Anterior cingulate cortex (tissue), 58 donors: ENCODE data around the gene TMSB15A.
"Not testable (repeated sequence)": the region's sequence is repeated elsewhere in the genome, so short reads cannot be mapped to it uniquely, and the experiment has no call there.

Experiments
- DNase-seq, 58 donors: peaks; one replicate each; lab custom pipeline; 2025; lab: John Stamatoyannopoulos, UW

The TMSB15A gene

DNA sequence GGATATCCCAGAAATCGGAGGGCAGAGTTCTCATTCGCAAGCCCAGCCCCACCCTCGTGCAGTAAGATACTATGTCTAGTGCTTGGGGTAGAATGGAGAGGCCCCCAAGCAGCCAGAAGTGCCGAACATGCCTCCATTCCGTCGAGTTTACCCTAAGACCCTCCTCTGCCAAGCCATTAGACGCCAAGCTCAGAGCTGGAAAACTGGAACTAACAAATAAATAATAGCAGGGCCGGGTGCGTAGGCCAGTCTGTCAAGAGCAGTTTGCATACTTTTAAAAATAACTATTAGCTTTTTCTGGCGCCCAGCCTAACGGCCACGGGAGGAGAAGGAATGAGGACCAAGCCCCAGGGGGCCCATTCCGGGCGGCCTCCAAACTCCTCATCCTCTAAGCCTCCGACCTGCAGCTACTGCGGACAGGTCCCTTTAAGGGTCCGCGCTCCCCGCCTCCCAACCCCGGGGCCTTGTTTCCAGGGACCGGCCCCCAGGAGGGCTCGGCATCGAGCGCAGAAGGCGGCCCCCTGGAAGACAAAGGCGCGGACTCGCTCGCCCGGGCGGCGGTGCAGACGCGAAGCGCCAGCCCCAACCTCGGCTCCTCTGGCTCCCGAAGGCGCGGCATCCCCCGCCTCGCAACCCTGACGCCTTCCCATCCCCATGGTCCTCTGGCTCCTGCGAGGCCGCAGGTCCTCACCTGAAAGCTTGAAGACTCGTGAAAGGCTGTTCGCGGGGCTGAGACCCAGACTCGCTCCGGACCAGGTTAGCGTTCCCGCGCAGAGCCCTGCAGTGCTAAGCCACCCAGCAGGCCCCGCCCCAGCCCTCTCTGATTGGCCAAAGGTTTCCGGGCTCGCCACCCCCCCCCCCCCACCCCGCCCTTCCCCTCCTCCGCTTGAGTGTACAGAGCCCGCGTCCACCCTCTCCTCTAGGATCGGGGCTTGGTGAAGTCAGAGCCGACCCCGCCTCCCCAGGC, at the start of gene TMSB15A:
Gene TMSB15A, minus strand, starts transcription at position 765 of the 967 bp plus-strand sequence.
- DNase-seq = peak in 50 of 58 donors; percentile 1 to 54 (median 22)

DNA sequence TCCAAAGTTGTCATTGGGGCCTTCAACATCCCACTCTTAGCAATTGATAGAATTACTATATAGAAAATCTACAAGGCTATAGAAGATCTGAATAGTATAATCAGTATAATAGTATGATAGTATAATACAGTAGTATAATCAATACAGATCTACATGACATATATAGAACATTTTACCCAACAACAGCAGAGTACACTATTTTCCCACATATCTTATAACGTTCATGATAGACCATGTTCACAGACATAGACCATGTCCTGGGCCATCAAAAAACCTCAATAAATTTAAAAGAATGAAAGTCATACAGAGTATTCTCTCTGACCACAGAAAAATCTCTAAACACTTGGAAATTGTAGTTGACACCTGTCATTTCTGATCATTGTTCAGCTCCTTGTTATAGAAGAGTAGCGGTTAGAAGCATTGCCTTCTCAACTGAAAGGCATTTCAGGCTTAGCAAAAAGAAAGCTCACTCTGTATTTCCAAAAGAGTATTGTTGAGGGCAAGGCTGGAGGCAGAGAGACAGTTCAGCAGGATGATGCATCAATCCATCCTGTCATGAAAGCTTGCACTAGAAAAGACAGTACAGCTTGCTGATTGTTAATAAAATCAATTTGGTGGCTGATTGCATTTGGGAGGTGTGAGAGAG, 44.0 kb upstream of the TMSB15A start:
- no peak for DNase-seq

DNA sequence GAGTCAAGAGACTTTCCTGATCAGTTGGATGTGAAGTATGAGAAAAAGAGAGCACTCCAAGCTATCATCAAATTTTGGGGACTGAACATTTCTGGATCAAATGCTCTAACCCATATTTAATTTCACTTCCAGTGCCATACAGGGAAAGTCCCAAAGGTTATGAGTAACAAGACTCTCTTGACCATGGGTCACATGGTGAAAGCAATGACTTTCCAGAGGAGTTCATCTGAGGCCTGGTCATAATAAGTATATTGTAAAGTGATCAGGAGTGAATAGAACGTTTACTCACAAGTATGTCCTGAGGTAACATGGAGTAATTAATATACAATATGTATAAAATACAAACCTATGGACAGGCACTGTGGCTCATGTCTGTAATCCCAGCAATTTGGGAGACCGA, 42.1 kb upstream of the TMSB15A start:
- no peak for DNase-seq

DNA sequence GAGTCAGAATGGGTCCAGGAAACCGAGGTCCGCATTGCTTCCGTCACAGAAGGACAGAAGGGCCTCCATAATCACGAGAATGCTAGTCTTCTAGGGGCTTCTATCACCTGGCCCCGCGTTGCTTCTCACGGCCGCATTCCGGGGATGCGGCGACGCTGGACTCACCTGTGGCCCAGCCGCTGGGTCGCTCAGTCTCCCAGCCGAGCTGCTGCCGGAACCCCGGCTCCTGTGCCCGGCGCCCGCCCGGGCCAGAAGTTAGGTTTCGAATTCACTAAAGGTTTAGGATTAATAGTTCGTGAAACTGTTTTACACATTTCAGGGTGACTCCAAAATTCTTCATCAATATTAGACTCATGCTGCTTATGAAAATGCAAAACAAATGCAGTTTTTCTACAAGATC, 31.7 kb upstream of the TMSB15A start:
- DNase-seq = no peak

DNA sequence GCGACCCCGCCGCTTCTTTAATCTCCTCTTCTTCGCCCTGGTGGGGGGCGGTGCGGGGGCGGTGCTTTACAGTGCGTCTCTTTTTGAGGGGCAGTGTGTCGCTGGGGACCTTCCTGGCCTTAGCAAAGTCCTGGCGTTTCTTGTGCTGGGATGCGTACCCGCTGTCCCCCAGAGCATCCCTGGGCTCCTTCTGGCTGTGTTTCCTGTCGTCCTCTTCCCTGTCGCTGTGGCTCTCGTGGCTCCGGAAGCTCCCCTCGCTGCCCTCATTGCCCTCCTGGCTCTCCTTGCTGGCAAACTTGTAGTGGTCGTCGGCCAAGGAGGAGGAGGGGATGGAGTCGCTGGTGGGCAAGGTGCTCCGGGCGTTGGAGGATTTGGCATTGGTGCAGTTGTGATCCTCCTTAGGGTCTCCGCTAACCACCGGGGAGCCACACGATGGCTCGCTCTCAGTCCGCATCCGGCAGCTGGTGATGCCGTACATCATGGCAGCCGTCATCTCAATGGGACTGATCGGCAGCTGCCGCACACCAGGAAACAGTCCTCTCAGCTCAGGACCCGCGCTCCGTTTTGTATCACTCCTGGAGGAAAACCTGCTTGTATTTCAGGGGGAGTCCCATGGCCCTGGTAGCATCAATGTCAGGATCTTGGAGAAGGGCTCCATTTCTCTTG, 30.4 kb upstream of the TMSB15A start:
- DNase-seq = peak in 10 of 58 donors; percentile 1 to 20 (median 2)

DNA sequence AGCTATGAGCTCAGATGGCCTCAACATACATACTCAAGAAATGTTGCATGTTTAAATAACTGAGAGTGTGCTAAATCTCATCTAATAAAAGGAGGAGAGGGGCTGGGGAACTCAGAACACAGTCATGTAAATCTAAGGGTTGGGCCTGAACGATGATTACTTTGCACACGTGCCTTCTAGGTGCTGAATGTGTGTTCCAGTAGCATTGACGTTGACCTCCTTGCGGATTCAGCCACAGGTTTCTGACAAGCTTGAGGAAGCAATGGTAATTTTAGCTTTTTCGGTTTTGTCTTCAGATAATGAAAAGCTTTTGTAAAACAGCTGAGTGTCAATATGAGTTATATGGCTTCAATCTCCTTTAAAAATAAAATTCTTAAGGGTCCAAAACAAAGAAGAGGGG, 29.6 kb upstream of the TMSB15A start:
- DNase-seq = not testable (repeated sequence)

DNA sequence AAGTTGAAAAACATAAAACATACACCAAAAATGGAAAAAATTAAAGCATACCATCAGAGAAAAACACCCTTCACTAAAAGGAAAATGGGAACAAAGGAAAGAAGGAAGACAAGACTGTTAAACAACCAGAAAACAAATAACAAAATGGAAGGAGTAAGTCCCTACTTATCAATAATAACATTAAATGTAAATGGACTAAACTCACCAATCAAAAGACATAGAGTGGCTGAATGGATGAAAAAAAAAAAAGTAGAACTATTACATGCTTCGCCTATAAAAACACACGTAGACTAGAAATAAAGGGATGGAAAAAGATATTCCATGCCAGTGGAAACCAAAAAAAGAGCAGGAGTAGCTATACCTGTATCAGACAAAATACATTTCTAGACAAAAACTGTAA, 19.4 kb upstream of the TMSB15A start:
- DNase-seq = no peak

DNA sequence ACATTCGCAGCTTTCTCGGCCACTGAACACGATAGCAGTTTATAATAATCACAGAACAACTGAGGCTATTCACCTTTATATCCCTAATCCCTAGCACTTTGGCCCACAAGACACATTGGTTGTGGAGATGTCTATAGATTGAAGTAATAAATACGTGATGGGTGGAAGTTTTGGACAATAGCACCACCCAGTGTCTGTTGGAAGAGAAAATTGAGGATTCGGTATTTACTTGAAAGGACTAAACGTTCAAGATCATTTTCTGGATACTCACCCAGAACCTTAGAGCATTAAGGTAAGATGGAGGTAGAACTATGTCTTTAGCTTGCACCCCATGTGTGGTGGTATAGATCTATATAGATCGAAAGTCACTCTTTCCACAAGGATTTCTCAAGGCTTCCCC, 787 bp upstream of the TMSB15A start:
- peak in 3 of 58 donors; percentile 0 to 2 (median 2) for DNase-seq

DNA sequence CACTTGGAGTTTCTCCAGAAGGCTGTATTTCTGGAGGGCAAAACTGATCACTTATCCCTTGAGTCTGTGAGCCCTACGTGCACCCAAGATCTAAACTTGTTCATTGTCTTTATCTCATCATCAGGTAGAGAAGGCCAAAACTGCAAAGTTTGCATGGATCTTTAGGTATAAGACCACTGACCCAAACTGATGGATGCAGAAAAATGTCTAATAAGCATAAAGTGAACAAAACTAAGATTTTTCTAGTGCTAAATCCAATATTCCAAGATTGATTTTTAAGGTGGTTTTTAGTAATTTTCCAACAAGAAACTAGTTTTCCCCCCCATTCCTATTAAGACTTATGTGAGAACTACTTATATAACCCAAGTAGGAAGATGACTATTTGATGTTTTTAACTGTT, 2.0 kb downstream of the TMSB15A start:
- DNase-seq = no peak

DNA sequence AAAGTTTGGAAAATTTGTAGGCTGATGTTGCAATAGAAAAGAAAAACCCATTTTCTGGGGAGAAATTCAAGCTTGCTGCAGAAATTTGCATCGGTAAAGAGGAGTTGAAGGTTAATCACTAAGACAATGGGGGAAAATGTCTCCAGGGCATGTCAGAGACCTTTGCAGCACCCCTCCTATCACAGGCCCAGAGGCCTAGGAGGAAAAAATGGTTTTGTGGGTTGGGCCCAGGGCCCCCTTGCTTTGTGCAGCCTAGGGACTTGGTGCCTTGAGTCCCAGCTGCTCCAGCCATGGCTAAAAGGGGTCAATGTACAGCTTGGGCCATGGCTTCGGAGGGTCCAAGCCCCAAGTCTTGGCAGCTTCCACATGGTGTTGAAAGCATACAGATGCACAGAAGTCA, 17.8 kb downstream of the TMSB15A start:
- no peak for DNase-seq

DNA sequence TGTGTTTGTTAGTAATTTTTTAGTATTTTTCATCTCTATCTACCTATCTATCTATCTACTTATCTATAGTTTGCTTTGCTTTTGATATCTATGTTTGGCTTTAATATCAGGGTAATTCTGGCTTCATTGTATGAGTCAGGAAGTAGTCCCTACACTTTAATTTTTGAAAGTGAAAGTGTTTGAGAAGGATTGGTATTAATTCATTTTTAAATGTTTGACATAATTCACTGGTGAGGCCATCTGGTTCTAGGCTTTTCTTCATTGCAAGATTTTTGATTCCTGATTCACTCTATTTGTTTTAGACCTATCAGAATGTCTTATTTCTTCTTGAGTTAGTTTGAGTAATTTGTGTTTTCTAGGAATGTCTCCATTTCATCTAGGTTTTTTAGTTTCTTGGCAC, 24.8 kb downstream of the TMSB15A start:
- no peak for DNase-seq

DNA sequence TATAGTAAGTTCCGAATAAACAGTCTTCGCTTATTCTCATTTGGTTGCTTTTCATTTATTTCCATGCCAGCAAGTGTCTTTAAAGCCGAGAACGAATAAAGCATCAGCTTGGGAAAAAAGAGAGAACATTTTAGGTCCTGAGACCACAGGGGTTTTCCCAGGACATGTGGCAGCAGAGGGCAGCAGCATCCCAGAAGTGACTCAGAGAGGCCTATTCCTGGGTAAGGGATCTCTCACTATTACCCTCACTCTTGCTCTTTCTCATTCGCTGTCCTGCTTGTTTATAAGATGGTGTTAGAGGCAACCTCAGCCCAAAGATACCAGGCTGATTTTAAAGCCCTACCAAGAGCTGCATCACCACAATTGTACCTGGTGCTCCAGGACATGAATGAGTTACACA, 37.8 kb downstream of the TMSB15A start:
- not testable (repeated sequence) for DNase-seq

DNA sequence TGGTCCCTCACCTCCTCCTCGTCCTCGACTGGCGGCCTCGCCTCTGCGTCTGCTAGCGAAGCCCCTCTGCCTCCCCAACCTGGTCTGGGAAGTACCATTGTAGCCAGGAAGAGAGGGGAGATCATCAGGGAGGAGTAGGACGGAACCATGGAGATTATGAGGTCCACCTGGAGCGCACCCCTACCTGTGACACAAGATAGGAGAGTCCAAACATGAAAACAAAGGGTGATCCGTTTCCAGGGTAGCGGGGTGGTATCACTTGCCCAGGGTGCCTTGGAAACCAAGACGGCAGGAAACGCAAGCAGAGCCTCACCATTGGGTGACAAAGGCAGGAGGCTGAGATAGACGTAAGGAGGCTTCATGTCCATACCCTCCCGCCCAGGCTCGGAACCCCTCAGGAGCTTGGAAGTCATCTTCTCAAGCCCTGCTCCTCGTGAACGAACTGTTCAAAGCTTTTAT, 44.7 kb downstream of the TMSB15A start, which contains the start of gene TCP11X2:
Gene TCP11X2, minus strand, starts transcription at position 51 of the 459 bp plus-strand sequence.
- not testable (repeated sequence) for DNase-seq

DNA sequence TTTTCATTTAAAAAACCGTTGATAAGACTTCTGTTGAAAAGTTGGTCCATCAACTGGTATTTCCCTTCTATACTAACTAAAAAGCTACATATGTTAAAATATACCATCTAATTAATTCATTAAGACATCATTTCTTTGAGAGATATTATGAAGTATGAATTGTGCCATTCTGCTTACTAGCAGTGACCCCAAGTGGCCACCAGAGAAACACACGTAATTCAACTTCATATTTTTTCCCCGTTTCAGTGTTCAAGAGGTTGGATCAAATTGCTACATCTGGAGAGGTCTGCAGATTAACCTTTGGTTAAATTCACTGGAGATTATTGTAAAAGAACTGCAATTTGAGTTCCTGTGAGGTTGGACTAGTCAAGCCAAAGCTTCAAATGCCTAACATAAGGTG, 46.3 kb downstream of the TMSB15A start:
- DNase-seq = not testable (repeated sequence)
